B cell (primary cell): ENCODE data around the gene HLA-C.

ENCODE experiments used
- EZH2 ChIP-seq: IDR thresholded peaks from 2 replicates; pipeline ENCODE4 v1.6.1; 2012; ENCODE audit warnings: borderline replicate concordance, low read depth, mild to moderate bottlenecking, moderate library complexity, low read length; ENCODE audit not compliant: insufficient read depth, poor library complexity, severe bottlenecking
- TF ChIP-seq, protein P1 (sequence below): fragments of 200-600 bp; IDR thresholded peaks from one replicate; pipeline ENCODE4 v1.8.0; 2022; ENCODE audit warnings: antibody characterized with exemption, mild to moderate bottlenecking

DNA sequence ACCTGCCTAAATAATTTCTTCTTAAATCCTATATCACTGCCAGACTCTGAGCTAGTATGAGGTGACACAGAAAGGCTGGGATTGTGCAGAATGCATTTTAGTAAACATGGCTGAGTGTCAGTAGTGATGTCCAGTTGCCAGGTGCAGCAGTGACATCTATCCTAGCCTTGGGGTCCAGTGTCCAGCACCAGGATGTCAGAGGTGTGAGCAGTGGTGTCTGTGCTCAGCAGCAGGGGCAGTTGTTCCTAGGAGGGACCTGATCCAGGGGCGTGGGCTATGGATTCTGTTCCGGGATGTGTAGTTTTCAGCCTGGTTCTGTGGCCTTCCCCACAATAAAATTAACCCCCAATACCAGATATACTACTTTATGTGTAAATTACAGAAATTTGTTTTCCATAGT, 6.0 kb downstream of the HLA-C start:
- TF ChIP-seq, protein P1, sequence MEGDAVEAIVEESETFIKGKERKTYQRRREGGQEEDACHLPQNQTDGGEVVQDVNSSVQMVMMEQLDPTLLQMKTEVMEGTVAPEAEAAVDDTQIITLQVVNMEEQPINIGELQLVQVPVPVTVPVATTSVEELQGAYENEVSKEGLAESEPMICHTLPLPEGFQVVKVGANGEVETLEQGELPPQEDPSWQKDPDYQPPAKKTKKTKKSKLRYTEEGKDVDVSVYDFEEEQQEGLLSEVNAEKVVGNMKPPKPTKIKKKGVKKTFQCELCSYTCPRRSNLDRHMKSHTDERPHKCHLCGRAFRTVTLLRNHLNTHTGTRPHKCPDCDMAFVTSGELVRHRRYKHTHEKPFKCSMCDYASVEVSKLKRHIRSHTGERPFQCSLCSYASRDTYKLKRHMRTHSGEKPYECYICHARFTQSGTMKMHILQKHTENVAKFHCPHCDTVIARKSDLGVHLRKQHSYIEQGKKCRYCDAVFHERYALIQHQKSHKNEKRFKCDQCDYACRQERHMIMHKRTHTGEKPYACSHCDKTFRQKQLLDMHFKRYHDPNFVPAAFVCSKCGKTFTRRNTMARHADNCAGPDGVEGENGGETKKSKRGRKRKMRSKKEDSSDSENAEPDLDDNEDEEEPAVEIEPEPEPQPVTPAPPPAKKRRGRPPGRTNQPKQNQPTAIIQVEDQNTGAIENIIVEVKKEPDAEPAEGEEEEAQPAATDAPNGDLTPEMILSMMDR: no peak
- TF ChIP-seq EZH2: no peak
